K562 (cell line): Measurements from ENCODE around the gene FYB1. TPM values are rescaled to one million over a fixed set of nuclear protein-coding genes. Genes with fewer than 3 reads are reported as not detected.

Source experiments
- CBX3 ChIP-seq, 2 experiments: IDR thresholded peaks; 1 replicate in 1 of 2; 2 replicates in 1 of 2; pipeline ENCODE4 v1.6.1; 2012; ENCODE audit warnings: inconsistent platforms in 2 of 2, low read length in 2 of 2, borderline replicate concordance in 1 of 2, control low read depth in 1 of 2
- DMBX1 ChIP-seq: fragments of 250-450 bp; sonication (Bioruptor Pico); IDR thresholded peaks from 2 replicates; pipeline ENCODE4 v1.8.0; 2022; ENCODE audit warnings: inconsistent platforms, mild to moderate bottlenecking, moderate library complexity, borderline replicate concordance
- MGA ChIP-seq: fragments of 450-650 bp; IDR thresholded peaks from 2 replicates; pipeline ENCODE4 v1.6.1; 2016; ENCODE audit warnings: mild to moderate bottlenecking, moderate library complexity
- NFE2 ChIP-seq: IDR thresholded peaks from 2 replicates; pipeline ENCODE4 v1.6.1; 2014; ENCODE audit warnings: antibody characterized with exemption, low read depth
- RNF2 ChIP-seq: sonication (generic); IDR thresholded peaks from 2 replicates; pipeline ENCODE4 v1.6.1; 2016
- TFE3 ChIP-seq: fragments of 450-650 bp; formaldehyde crosslinking; IDR thresholded peaks from 2 replicates; pipeline ENCODE4 v1.4.0; 2020; ENCODE audit warnings: mild to moderate bottlenecking, mixed read lengths
- ZNF583 ChIP-seq: fragments of 250-450 bp; sonication (Bioruptor Pico); IDR thresholded peaks from 2 replicates; pipeline ENCODE4 v1.4.0; 2020
- ZNF592 ChIP-seq: fragments of 450-650 bp; IDR thresholded peaks from 2 replicates; pipeline ENCODE4 v1.6.1; 2017; ENCODE audit warnings: antibody characterized with exemption, mild to moderate bottlenecking
- polyA plus RNA-seq, 8 experiments: library from polyadenylated mRNA; depleted of rRNA in 4 of 8; stranded (reverse) in 5 of 8; unstranded in 3 of 8; fragments of >200 nt; fragmentation: Nextera tagmentation in 2 of 8; fragmentation: Illumina TruSeq in 1 of 8; extraction: Ambion mirVana in 2 of 8; extraction: Trizol in 1 of 8; gene quantifications; 2 replicates each; pipeline versions ENCODE4 v1.2.1 to v1.2.3, GENCODE V29; 2011 to 2014; ENCODE audit warnings: inconsistent platforms in 1 of 8, missing spikeins in 1 of 8
- total RNA-seq, 7 experiments: library from RNA; depleted of rRNA in 6 of 7; stranded (reverse); fragments of >200 nt in 6 of 7; fragmentation: Illumina TruSeq in 2 of 7; extraction: Trizol in 2 of 7; gene quantifications; 2 replicates each; pipeline versions ENCODE4 v1.2.1 to v1.2.3, GENCODE V29; 2011 to 2021; ENCODE audit warnings: low replicate concordance in 1 of 7

Gene FYB1
- total and polyA plus RNA-seq, 9 of the 15 experiments (the other 6 are each of a cell fraction or from before 2014, with no cell fraction given), result 4.7 to 31.5 (median 9.7) TPM

GRCh38 chr5:39164016-39164415, 55.3 kb downstream of the FYB1 start (continued):
- TF ChIP-seq MGA, result peak; percentile 47
- TF ChIP-seq RNF2, result no peak
- TF ChIP-seq ZNF592, result peak; percentile 51; the same call in 1 of the 2 replicates
- TF ChIP-seq DMBX1 (CRISPR knock-in tag), result peak; percentile 41; the same call in 1 of the 2 replicates
- TF ChIP-seq NFE2, result no peak
- TF ChIP-seq ZNF583 (CRISPR knock-in tag), result peak; percentile 22; the same call in 1 of the 2 replicates
- TF ChIP-seq TFE3 (CRISPR knock-in tag), result peak; percentile 85
- TF ChIP-seq CBX3 (IDR thresholded peaks at IDR 0.05; ENCODE audit: borderline replicate concordance in 1 of 2, low read length in 2 of 2), result no peak
